Sigmoid colon (tissue), 4 donors: ENCODE results near the gene SLC38A8.

Experiments
- CTCF ChIP-seq, 4 experiments: fragments of 450-650 bp in 3 of 4; fragments of 200-600 bp in 1 of 4; IDR thresholded peaks; one replicate each; pipeline ENCODE4 v1.5.1; 2016 to 2019; ENCODE audit warnings: antibody characterized with exemption in 4 of 4, mild to moderate bottlenecking in 3 of 4, moderate library complexity in 2 of 4
- EP300 ChIP-seq, 4 donors: sonication (generic); formaldehyde crosslinking; IDR thresholded peaks; one replicate each; pipeline ENCODE4 v1.6.1; 2017; ENCODE audit warnings: antibody characterized with exemption in 4 of 4
- POLR2A ChIP-seq, 2 donors: fragments of 450-650 bp; IDR thresholded peaks; one replicate each; pipeline ENCODE4 v1.6.1; 2016; ENCODE audit warnings: antibody characterized with exemption in 2 of 2, mild to moderate bottlenecking in 2 of 2, moderate library complexity in 2 of 2
- POLR2AphosphoS5 ChIP-seq, 4 donors: sonication (generic); formaldehyde crosslinking; IDR thresholded peaks; one replicate each; pipeline ENCODE4 v1.6.1; 2017; ENCODE audit warnings: antibody characterized with exemption in 4 of 4

GRCh38 chr16:83980794-83981193, 61.8 kb downstream of the SLC38A8 start:
- TF ChIP-seq CTCF (IDR thresholded peaks at IDR 0.05) (no peak), POLR2AphosphoS5 (IDR thresholded peaks at IDR 0.05) (no peak), POLR2A (IDR thresholded peaks at IDR 0.05) (no peak), EP300 (IDR thresholded peaks at IDR 0.05) (no peak)
